ENCODE results near the gene ID3.

The ID3 gene

GRCh38 chr1:23564529-23565122 lies 5.3 kb upstream of the ID3 start:
- no peak for DNase-seq (ENCODE audit: low read depth)

- no peak for DNase-seq (ENCODE audit: low read depth)
Measured at GRCh38 chr1:23563755-23564374, 4.6 kb upstream of the ID3 start.

GRCh38 chr1:23563003-23563402 lies 3.7 kb upstream of the ID3 start:
- DNase-seq (ENCODE audit: low read depth): no peak

DNA sequence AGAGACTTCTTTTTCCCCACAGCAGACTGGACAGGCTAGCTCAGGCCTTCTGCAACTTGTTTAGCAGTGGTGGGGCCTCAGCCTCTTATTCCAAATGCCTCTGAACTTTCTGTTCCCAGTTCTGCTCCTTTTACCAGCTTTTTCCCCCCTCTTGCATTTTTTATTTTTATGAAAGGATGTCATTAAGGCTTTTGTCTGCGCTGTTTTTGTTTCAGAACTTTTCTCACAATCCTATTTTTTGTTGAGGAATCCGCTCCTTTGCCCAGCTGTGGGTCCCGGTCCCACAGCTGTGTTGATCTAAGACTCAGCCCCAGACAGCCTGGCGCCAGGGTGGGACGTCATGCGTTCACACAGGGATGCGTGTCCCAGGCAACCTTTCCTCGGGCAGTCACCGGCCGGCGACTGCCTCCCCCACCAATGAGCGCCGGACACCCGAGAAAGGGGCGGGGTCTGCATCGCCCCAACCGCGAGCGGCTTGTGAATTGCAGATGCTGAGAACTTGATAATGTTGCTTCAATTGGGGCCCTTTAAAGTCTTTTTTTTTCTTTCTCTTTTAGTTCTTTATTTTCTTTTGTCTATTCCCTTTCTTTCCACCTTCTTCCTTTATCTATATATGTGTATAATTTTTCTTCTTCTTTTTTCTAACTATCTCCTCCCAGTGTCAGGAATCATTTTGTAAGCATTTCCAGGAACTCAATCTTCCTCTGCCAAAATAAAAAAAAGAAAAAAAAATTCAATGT lies 3.0 kb upstream of the ID3 start:
- no peak for DNase-seq (ENCODE audit: low read depth)

- no peak for DNase-seq (ENCODE audit: low read depth)
Measured at GRCh38 chr1:23561813-23562100, 2.5 kb upstream of the ID3 start.

DNA sequence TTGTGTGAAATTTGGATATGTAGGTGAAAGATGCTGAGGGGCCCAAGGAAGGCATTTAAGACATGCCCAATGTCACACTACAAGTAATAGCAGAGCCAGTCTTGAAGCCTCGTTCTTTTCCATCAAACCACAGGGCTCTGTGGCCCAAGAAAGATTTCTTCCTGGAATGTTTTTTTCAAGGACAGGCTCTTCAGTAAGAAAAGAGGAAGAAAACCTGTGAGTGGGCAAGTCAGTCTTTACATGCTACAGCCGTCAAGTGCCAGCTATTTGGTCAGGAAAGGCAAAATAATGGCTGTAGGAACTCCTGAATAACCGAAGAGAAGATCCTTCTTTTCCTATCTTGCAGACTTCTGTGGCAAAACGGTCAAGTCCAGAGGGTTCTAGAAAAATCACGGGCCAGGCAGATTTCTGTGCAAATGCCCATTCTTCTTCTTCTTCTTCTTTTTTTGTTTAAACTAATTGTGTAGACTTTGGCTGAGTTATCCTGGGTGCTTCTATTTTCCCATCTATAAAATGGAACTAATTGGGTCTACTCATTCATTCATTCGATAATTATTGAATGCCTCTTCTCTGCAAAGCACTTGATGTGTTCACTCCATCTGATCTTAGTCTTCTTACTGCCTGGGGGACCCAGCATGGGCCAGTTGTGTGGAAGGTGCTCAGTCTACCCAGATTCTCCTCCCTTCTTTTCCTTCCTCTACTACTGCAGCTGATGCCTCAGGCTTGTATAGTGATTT lies 1.9 kb upstream of the ID3 start:
- DNase-seq (ENCODE audit: low read depth): no peak

GRCh38 chr1:23559985-23560741 lies 862 bp upstream of the ID3 start:
- no peak for DNase-seq (ENCODE audit: low read depth)

- no peak for DNase-seq (ENCODE audit: low read depth)
Measured at GRCh38 chr1:23558872-23559135, 497 bp downstream of the ID3 start.

- no peak for DNase-seq (ENCODE audit: low read depth)
Measured at GRCh38 chr1:23558140-23558871, 995 bp downstream of the ID3 start.

DNA sequence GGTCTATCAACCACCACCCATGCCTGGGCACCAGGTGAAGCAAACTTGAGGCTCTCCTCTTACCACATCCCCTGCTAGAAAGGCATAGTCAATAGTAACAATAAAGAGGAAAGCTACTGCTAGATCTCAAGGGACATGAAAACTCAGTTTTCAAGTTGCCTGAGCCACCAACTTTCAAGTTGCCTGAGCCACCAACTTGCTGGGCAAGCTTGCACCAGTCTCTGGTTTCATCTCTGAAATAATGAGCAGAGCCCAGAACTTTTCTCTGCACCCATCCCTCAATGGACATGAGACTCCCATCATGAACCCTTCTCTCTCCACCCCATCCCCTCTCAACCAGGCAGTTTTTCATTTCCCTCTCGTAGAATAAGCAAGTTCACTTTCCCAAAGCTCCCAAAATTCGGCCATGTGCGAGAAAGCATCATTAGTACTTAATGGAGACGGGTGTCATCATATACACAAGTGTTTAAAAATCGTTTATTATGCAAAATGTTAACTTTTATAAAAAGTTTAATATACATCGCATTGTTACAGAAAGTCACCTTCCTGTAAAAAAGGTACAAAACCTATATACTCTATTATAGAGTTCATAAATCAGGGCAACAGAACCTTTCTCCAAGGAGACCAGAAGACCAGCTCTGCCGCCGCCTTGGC lies 1.7 kb downstream of the ID3 start:
- DNase-seq (ENCODE audit: low read depth): no peak

DNA sequence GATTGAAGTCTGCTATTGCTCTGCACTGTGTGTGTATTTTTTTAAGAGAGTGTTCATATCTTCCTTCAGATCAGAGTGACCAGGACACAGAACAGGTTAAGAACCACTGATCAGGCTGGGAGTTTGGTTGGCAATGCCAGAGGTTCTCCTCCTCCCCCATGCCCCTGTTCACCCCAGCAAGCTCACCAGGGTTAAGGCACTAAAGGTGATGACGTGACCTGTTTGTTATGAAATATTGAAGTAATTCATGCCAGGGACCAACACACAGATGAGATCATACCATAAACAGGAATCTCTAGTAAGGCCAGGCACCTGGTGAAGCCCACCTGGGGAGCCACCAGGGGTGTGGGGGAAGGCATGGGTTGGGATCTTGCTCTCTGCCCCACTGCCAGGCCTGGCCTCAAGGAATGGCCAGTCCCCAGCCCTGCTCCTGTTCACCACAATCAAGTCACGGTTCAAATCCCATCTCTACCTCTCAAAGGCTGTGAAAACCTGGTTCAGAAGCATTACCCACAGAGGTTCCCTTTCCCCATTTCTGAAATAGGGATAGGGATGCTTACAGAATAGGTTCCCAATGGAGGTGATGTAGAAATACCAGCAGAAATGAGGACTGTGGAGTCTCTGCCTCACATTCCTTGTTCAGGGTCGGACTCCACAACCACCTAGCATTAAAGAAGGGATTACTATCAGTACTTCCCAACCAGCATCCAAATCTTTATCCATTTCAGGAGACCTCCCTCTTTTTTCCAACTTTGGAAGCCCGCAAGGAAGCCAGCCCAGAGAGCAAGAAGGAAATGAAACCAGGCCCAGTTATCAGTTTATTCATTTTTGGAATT lies 2.4 kb downstream of the ID3 start:
- no peak for DNase-seq (ENCODE audit: low read depth)

DNA sequence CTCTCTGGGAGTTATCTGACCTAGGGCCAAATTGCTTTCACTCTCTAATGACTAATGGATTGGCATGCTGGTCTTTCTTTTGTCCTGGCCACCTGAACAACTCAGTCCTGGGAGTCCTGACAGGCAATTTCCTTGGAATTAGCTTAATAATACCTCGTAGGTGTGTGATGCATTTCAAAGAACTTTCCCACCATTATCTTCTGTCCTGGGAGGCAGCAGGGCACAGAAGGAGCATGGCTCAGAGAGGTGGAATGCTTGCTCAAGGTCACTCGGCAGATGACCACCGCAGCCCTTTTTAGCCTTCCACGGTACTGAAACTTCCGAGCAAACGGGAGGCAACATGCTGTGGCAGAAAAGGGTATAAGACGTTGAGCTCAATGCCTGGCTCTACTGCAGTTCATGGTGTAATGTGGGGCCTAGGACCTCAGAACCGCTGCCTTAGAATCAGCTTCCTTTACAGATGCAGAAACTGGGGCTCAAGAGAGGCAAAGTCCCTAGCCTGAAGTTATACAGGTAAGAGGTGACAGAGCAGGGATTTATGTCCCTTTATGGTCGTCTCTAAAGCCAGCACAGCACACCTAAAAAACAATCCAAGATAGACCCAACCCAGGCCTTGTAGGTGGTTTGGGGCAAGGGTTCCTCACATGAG lies 3.2 kb downstream of the ID3 start:
- DNase-seq (ENCODE audit: low read depth): no peak

DNA sequence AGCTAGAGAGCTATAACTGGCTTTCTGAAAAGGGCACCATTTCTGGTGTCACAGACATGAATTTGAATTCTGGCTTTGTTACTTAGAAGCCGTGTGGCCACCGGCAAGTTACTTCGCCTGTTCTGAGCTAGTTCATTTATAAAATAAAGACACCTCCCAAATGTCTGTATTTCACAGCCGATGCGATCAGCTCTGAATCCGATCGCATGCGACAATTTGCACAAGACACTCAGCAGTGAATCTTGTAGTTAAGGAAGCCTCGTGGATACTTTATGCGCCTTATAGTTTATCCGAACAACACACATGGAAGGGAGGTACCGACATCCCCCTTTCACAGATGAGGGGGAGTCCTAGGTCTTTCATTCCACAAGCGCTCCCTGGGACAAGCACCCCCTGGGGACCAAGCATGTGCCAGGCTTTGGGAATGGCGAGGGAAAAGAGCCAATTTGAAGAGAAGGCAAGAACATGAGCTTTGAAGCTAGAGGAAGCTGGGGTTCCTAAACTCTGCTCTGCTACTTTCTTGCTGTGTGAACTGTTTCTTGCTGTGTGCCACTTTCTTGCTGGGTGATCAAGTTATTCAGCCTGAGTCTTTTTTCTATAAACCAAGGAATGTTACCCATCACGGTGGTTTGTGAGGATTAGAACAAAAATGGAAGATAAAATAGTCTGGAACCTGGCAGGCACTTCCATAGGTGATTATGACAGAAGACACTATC lies 3.9 kb downstream of the ID3 start:
- no peak for DNase-seq (ENCODE audit: low read depth)

GRCh38 chr1:23554481-23555269 lies 4.6 kb downstream of the ID3 start:
- peak; percentile 60 for DNase-seq (ENCODE audit: low read depth)

GRCh38 chr1:23554127-23554480 lies 5.2 kb downstream of the ID3 start:
- DNase-seq (ENCODE audit: low read depth): no peak

DNA sequence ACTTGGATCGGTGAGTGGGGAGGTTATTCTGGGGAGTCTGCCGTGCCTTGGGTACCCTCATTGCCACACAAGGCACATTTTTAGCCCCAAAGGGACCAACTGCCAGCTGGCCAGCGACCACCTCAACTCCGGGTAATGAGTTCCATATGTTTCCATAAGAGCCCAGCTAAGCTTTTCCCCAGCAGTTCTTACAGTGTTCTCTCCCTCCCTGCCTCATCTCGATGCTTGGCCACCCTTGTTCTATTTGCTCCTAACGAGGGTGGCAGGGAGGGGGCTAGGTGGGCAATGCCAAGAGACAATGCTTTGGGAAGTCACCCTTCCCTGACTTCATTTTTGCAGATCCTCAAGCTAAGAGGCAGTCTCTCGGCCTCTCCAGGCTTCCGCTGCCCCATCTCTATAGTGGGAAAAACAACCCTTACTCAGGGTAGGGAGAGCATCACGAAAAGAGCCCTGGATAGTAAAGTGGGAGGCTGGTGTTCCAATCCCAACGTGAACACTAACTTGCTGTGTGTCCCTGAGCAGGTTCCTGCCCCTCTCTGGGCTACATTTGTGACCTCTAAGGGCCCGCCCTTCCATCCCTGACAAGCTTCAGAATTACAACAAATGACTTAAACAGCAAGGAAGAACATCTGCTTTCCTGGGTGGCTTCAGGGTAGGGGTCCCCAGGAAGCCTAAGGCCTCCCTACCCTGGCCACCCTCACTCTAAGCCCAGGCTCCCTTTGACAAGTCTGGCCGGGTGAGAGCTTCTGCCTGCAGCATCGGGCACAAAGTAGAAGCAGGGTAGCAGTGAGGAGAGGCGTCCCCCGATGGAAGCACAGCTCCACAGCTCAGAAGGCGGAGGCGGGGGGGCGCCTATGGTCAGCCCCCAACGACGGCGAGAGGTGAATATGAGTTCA lies 5.8 kb downstream of the ID3 start:
- no peak for DNase-seq (ENCODE audit: low read depth)

DNA sequence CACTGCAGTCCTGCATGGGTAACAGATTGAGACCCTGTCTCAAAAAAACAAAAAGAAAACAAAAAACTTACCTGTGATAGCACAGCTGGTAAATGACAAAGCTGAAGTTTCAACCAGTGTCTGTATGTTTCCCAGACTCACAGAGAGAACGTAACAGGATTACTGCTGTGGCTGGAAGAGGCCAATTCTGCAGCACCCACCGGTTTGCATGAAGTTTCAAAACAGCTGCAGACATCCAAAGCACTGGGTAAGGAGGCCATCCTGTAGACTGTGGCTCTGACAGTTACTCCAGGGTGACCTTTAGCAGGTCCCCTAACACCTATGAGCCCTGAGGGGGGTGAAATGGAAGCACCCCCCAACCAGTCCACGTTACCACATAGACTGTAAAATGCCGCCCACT lies 7.5 kb downstream of the ID3 start:
- DNase-seq (ENCODE audit: low read depth): no peak

Data from stimulated activated CD8-positive, alpha-beta memory T cell treated with anti-CD3 and anti-CD28 coated beads, Interleukin-12 subunit alpha, Interleukin-12 subunit beta, amount 100 ng/mL, for 1 hour (primary cell).